Activated CD4-positive, alpha-beta T cell treated with anti-CD3 and anti-CD28 coated beads, Interleukin-2, Interleukin-4, amounts not matched to agents 100 ng/mL and 50 ng/mL, durations not matched to agents 16 hours and 8 hours (primary cell): ENCODE results near the gene EIF4A3.

ENCODE experiments used
- DNase-seq: peaks from one replicate; pipeline ENCODE4 v3.0.0-alpha.2; 2020; ENCODE audit warnings: low spot score

EIF4A3 gene

GRCh38 chr17:80112471-80113032 lies 34.4 kb downstream of the EIF4A3 start:
- no peak for DNase-seq

GRCh38 chr17:80111702-80112470 lies 35.0 kb downstream of the EIF4A3 start:
- no peak for DNase-seq

DNA sequence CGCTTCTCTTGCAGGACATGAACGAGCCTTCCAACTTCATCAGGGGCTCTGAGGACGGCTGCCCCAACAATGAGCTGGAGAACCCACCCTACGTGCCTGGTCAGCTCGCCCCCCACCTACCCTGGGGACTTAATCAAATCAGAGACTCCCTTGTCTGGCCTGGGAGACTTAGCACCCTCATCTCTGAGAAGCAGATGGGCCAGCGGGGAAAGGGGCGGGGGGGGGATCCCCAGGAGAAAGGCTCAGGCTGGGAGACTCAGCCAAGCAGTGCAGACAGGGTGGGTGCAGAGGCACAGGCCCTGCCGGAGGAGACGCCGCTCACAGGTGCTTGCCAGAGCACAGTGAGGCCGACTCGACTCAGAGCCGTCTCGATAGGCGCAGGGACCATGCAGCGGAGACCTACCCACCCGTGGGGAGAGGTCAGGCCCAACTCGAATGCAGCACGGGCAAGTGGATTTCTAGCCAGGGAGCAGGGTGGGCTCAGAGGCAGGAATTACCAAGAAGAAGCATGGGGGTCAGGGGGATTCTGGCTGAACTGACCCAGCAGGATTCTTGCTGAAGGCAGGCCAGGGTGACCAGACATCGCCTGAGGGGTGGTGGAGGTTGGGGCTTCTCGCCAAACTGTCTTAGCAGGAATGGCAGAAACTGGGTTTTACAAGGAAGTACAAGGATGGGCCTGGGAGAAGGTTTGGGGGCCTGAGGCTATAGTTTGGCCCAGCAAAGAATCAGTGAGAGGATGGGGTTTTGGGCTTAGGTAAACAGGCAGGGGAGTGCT lies 35.8 kb downstream of the EIF4A3 start:
- DNase-seq: no peak

DNA sequence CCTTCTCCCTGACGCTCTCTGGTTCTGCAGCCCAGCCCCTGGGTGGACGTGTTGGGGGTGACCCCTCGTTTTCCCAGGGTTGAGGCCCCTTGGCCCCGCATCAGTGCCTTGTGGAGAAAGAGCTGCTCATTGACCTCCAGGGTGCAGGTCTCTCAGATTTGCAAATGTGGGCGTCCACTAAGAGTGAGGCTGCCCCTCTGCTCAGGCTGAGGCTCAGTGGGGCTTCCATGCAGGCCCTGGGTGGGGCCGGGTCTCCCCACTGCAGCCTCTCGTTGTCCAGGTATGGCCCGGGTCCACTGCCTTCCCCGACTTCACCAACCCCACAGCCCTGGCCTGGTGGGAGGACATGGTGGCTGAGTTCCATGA lies 36.5 kb downstream of the EIF4A3 start:
- no peak for DNase-seq

DNA sequence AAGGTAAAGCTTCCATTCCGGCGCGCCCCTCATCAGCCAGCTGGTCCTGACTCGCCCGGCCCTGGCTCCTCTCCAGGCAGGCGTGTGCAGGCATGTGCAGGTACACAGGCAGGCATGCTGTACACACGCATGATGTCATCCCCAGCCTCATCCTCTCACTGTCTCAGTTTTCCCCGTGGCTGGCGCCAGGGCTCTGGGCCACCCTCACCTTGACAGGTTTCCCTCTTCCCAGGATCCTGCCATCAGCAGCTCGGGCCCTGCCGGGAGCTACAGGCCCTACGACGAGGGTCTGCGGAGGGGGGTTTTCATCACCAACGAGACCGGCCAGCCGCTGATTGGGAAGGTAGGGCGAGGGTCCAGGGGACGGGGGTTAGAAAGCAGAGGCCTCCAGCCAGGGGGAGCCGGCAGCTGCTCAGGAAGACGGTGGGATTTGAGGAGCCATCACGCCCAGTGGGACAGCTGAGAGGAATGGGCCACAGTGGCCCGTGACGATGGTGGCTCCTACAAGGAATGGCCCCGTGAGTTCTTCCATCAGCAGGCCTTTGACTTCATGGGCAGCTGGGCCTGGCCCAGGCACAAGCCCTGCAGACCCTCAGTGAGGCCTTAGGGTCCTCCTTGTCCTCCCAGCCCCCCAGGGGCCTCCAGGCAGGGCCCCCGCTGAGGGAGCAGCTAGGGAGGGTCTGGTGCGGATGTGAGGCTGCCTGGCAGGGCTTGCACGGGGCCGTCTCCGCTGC lies 37.0 kb downstream of the EIF4A3 start:
- no peak for DNase-seq

DNA sequence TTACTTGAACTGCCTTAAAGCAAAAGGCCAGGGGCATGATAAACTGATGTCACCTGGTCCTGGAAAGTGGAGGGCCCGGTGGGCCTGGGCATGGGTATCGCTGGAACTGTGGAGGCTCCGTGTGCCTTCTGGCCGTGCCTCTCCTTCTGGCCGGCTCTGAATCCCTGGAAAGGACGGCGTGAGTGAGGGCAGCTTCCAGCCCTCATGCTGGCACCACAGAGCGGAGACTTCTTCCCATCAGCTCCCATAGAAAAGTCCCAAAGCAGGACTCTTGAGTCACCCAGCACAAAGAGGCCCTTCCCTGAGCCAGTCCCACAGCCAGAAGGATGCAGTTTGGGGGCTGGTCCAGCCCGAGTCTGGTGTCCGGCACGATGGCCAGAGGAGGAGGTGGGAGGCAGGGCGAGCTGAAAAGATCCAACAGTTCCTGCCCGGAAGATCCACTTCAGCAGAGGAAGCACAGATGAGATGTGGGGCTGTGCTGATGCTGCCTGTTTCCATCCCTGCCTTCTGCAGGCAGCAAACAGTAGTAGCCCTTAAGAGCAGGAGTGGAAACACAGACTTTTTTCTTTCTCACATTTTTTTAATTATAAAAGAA lies 37.8 kb downstream of the EIF4A3 start:
- DNase-seq: no peak

DNA sequence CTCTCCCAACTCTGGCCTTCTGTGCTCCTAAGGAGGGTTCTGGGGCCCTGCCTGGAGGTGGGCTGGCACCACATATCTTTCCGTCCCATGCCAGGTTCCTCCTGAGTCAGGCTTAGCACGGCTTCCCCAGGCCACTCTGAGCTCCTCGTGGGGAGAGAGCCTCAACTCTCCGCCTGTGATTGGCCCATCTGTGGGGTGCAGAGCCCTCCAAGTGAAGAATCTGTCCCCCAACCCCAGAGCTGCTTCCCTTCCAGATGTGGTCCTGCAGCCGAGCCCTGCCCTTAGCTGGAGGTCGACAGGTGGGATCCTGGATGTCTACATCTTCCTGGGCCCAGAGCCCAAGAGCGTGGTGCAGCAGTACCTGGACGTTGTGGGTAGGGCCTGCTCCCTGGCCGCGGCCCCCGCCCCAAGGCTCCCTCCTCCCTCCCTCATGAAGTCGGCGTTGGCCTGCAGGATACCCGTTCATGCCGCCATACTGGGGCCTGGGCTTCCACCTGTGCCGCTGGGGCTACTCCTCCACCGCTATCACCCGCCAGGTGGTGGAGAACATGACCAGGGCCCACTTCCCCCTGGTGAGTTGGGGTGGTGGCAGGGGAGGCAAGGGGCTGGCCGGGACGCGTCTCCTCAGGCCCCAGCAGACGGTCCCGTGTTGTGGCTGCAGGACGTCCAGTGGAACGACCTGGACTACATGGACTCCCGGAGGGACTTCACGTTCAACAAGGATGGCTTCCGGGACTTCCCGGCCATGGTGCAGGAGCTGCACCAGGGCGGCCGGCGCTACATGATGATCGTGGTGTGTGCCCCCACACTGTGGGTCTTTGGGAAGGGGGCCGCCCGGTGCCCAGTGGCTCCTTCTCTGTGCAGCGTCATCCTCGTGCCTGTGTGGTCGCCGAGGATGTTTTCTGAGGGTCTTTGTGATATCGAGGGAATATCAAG lies 38.6 kb downstream of the EIF4A3 start:
- DNase-seq: no peak

GRCh38 chr17:80107231-80108021 lies 39.5 kb downstream of the EIF4A3 start:
- no peak for DNase-seq

- DNase-seq: no peak
These were observed 40.2 kb downstream of the EIF4A3 start for GRCh38 chr17:80106751-80107150.

DNA sequence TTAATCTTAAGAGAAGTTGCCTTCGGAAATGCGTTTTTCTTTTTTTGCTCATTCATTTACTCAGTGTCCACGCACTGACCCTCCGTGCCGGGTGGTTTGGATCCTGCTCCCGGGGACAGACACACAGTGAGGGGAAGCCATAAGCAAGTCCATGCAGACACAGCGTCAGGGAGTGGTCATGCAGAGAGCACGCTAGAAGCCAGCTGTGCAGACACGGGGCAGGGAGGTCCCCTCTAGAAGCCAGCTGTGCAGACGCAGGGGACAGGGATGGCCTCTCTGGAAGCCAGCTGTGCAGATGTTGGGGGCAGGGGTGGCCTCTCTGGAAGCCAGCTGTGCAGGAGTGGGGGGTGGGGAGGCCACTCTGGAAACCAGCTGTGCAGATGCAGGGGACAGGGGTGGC lies 40.8 kb downstream of the EIF4A3 start:
- DNase-seq: no peak

DNA sequence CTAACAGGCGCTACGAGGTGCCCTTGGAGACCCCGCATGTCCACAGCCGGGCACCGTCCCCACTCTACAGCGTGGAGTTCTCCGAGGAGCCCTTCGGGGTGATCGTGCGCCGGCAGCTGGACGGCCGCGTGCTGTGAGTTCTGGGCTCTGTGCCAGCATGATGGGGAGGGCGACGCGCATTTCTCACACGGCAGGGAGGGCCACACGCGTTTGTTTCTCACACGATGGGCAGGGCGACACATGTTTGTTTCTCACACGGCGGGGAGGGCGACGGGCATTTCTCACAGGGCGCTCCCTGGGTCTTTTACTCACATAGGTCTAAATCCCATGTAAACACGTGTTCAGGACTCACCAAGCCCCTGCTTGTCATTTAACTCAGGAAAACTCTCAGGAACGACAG lies 41.2 kb downstream of the EIF4A3 start:
- DNase-seq: no peak

- no peak for DNase-seq
These were observed 42.0 kb downstream of the EIF4A3 start for GRCh38 chr17:80104956-80105375.

GRCh38 chr17:80104321-80104955 lies 42.5 kb downstream of the EIF4A3 start:
- DNase-seq: no peak

DNA sequence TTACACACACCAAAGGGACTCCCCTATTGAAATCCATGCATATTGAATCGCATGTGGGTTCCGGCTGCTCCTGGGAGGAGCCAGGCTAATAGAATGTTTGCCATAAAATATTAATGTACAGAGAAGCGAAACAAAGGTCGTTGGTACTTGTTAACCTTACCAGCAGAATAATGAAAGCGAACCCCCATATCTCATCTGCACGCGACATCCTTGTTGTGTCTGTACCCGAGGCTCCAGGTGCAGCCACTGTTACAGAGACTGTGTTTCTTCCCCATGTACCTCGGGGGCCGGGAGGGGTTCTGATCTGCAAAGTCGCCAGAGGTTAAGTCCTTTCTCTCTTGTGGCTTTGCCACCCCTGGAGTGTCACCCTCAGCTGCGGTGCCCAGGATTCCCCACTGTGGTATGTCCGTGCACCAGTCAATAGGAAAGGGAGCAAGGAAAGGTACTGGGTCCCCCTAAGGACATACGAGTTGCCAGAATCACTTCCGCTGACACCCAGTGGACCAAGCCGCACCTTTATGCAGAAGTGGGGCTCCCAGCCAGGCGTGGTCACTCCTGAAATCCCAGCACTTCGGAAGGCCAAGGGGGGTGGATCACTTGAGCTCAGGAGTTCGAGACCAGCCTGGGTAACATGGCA lies 43.4 kb downstream of the EIF4A3 start:
- no peak for DNase-seq

DNA sequence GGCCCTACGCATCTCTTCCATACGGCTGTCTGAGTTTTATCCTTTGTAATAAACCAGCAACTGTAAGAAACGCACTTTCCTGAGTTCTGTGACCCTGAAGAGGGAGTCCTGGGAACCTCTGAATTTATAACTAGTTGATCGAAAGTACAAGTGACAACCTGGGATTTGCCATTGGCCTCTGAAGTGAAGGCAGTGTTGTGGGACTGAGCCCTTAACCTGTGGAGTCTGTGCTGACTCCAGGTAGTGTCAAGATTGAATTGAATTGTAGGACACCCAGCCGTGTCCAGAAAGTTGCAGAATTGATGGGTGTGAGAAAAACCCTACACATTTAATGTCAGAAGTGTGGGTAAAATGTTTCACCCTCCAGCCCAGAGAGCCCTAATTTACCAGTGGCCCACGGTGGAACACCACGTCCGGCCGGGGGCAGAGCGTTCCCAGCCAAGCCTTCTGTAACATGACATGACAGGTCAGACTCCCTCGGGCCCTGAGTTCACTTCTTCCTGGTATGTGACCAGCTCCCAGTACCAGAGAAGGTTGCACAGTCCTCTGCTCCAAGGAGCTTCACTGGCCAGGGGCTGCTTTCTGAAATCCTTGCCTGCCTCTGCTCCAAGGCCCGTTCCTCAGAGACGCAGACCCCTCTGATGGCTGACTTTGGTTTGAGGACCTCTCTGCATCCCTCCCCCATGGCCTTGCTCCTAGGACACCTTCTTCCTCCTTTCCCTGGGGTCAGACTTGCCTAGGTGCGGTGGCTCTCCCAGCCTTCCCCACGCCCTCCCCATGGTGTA lies 44.1 kb downstream of the EIF4A3 start:
- DNase-seq: no peak

DNA sequence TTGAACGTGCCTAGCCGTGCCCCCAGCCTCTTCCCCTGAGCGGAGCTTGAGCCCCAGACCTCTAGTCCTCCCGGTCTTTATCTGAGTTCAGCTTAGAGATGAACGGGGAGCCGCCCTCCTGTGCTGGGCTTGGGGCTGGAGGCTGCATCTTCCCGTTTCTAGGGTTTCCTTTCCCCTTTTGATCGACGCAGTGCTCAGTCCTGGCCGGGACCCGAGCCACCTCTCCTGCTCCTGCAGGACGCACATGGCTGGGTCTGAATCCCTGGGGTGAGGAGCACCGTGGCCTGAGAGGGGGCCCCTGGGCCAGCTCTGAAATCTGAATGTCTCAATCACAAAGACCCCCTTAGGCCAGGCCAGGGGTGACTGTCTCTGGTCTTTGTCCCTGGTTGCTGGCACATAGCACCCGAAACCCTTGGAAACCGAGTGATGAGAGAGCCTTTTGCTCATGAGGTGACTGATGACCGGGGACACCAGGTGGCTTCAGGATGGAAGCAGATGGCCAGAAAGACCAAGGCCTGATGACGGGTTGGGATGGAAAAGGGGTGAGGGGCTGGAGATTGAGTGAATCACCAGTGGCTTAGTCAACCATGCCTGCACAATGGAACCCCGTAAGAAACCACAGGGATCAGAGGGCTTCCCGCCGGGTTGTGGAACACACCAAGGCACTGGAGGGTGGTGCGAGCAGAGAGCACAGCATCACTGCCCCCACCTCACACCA lies 44.8 kb downstream of the EIF4A3 start:
- DNase-seq: peak; percentile 5
